GM21786 (cell line): ENCODE results near the gene LDLRAD2.
"Not testable (repeated sequence)": the region's sequence is repeated elsewhere in the genome, so short reads cannot be mapped to it uniquely, and the experiment has no call there.

Source experiments
- ATAC-seq: cut with Tn5 transposase; IDR thresholded peaks from one replicate; pipeline ENCODE4 v1.9.1; 2021; ENCODE audit not compliant: unreplicated experiment

Gene LDLRAD2

DNA sequence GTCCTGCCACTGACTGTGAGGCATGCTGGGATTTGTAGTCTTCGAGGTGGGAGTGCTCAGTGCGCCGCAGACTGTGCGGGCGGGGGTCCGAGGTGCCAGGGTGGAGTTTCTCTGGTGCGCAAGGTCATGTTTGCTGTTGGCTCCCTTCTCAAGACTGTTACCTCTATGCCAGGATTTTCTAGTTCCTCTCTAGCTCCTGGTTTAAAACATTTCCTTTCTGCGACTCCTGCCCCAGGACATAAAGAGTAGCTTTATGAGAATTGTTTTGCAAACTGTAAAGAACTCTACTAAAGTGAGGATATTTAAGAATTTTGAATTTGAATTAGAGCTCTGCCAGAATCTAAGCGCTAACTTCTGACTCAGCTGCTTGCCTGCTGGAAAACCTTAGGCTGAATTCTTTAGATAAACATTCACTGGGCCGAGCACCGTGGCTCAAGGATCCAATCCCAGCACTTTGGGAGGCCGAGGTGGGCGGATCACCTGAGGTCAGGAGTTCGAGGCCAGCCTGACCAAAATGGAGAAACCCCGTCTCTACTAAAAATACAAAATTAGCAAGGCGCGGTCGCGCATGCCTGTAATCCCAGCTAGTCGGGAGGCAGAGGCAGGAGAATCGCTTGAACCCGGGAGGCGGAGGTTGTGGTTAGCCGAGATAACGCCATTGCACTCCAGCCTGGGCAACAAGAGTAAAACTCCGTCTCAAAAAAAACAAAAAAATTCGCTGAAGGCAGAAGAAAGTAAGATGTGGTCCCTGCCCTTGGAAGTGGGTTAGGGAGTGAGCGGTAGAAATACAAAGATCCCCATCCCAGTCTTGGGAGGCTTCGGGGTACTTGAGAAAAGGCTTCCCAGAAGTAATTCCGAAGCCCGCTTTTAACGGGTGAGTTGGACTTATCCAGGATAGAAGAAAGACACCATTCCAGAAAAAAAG lies 28.1 kb upstream of the LDLRAD2 start:
- no peak for ATAC-seq

DNA sequence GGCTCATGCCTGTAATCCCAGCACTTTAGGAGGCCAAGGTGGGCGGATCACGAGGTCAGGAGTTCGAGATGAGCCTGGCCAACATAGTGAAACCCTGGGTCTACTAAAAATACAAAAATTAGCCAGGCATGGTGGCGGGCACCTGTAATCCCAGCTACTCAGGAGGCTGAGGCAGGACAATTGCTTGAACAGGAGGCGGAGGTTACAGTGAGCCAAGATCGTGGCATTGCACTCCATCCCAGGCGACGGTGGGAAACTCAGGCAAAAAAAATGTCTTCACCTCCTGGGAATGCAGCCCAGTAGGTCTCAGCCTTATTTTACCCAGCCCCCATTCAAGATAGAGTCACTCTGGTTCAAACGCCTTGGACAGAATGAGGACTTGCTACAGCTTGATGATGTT lies 26.3 kb upstream of the LDLRAD2 start:
- not testable (repeated sequence) for ATAC-seq

DNA sequence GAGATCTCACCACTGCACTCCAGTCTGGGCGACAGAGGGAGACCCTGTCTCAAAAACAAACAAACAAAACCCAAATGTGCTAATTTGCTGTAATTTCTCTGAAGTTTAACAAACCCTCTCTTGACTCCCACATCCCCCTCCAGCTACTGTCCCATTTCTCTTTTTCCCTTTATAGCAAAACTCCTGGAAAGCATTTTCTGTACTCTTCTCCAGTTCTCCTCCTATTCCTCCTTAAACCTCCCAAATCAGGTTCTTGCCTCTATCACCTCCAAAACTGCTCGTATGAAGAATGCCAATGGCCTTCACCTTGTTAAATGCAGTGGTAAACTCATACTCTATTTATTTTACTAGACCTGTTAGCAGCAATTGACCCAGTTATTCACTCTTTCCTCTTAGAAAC lies 25.4 kb upstream of the LDLRAD2 start:
- no peak for ATAC-seq

DNA sequence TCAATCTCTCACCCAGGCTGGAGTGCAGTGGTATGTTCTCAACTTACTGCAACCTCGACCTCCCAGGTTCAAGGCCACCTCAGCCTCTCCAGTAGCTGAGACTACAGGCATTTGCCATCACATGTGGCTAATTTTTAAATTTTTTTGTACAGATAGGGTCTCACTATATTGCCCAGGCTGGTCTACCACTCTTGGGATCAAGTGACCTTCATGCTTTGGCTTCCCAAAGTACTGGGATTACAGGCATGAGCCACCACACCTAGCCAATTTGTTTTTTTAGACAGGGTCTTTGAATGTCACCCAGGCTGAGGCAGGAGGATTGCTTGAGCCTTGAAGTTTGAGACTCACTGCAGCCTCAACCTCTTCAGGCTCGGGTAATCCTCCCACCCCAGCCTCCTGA lies 19.0 kb upstream of the LDLRAD2 start:
- ATAC-seq: no peak

DNA sequence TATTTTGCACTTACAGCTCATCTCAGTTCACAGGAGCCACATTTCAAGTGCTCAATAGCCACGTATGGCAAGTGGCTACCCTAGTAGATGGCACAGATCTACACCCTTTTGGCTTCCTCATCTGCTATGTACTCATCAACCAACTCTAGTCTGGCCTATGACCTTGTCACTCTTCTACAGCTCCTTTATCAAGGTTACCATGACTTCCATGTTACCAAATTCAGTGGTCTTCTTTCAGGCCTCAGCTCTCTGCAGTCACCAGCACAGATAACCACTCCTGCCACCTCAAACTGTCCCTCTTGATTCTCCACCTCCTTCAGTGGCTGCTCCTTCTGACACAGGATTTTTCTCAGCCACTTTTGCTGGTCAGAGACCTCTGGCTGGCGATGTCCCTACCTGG lies 17.4 kb upstream of the LDLRAD2 start:
- ATAC-seq: no peak

DNA sequence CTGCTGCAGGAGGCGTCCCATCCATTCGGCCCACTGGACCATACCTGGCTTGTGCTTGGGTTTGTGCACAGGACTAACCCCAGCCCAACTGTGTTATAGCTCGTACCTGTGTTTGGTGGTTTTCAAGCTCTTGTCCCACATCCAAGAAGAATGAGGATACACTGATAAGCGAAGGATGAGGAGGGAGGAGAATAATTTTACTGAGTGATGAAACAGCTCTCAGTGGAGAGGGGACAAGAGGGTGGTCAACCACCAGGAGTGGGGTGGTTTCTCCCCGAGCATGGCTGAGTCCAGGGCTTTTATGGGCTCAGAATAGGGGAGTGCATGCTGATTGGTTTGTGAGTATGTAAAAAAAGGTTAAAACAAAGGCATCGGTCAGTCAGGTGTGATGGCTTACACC lies 17.0 kb upstream of the LDLRAD2 start:
- ATAC-seq: no peak

DNA sequence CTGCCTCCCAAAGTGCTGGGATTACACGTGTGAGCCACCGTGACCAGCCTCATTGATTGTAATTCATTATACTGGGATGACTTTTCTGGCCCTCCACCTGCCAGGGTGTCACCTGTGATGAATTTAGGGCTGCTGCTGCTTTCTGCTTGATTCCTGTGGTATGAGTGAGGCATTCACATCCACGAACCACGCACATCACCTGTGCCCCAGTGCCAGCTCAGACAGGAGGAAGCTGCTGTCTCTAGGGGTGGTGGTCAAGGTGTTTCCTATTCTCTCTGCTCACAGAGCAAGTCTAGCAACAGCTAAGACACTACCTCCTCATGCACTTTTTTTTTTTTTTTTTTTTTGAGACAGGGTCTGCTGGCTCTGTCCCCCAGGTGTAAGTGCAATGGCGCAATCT lies 12.3 kb upstream of the LDLRAD2 start:
- no peak for ATAC-seq

DNA sequence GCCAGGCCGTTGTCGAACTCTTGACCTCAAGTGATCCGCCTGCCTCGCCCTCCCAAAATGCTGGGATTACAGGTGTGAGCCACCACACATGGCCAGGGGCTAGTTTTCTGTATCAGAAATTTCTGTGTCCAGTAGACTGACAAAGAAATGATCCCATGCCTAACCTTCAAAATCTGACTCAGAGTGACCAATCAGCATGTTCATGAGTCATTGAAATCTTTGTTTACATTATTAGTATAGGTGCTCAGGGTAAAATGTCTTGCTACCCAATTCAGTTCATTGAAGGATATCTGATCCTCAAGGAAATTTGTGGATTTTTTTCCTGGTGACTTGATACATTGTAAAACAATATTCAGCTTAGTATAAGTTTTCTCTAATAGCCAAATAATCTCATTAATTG lies 11.0 kb upstream of the LDLRAD2 start:
- ATAC-seq: no peak

DNA sequence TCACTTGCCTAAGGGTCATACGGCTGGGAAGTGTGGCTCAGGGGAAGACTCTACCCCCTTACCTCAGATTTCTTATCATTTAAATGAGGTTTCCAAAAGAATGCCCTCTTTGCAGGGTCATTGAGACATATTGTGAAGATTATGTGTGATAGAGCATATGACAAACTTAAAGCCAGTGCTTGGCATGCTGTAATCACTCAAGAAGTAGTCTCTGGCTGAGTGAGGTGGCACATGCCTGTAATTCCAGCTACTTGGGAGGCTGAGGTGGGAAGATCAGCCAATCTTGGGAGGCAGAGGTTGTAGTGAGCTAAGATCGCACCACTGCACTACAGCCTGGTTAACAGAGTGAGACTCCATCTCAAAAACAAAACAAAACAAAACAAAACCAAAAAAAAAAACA lies 7.5 kb upstream of the LDLRAD2 start:
- no peak for ATAC-seq

DNA sequence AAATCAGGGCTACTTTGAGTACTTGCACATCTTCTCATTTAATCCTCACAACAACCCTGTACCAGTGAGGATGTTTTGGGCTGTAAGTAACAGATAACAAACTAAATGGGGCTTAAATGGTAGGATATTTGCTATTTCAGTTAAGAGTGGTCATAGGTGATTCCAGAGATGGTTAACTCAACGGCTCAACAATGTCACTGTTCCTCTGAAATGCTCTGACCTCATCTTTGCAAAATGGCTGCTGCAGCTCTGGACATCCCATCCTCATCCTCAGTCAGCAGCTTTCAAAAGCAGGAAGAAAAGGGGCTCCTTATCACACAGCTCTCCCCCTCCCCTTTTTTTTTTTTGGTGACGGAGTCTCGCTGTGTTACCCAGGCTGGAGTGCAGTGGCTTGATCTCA lies 1.5 kb downstream of the LDLRAD2 start:
- no peak for ATAC-seq

DNA sequence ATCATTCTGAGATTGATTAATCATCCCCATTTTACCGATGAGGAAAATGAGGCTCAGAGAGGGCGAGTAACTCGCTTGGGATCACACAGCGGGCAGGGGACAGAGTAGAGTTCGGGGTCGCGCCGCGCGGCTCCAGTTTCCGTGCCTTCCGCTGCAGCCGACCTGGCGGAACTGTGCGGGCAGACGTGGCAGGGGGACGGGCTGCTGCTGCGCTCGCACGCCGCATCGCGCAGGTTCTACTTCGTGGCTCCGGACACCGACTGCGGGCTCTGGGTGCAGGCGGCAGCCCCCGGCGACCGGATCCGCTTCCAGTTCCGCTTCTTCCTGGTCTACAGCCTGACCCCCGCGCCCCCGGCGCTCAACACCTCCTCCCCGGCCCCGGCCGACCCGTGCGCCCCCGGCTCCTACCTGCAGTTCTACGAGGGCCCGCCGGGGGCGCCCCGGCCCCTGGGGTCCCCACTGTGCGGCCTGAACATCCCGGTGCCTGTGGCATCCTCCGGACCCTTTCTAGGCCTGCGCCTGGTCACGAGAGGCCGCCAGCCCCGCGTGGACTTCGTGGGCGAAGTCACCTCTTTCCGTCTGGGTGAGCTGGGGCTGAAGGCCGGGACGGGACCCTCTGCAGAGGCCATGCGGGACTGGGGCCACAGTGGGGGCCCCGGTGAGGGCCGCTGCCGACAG lies 2.3 kb downstream of the LDLRAD2 start:
- ATAC-seq: no peak

DNA sequence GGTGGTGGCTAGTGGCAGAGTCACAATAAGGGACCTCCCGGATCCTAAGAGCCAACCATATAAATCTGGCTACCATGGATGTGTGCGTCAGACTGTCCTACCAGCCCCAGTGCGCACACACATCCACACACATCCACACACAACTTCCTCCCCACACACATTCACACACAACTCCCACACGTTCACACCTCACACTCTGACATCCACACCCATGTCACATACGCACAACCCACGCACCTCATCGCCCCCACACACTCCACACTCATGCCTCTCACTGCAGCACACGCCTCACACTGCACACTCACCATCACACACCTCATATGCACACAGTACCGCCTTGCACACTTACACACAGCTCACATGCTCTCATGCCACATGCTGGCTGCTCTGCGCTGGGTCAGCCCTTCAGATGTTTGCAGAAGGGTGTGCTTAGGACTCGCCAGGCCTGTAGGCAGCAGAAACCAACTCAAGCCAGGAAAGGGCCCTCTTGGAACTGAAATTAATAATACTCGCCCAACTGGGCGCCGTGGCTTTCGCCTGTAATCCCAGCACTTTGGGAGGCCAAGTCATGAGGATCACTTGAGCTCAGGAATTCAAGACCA lies 3.0 kb downstream of the LDLRAD2 start:
- ATAC-seq: no peak

DNA sequence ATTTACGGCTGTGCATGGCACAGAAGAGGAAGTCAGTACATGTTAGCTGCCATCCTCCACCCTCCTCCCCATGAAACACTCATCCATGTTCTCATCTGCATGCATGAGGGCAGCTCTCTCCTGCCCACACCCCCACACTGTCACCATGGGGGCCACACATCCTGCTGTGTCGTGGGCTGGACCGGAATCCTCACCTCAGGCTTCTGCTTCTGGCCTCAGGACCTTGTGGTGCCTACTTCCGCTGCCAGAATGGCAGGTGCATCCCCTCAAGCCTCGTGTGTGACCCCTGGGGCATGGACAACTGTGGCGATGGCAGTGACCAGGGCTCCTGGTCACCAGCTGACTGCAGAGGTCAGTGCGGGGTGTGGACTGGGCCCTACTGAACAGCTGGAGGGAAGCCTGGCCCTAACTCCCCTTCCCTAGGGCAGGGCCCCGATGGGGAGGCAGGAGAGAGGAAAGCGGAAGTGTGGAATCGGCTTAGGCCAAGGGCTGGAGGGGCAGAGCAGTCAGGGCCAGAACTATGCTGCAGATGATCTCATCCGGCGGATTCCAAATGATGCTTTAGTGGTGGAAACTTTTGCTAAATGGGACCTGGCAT lies 3.8 kb downstream of the LDLRAD2 start:
- no peak for ATAC-seq

DNA sequence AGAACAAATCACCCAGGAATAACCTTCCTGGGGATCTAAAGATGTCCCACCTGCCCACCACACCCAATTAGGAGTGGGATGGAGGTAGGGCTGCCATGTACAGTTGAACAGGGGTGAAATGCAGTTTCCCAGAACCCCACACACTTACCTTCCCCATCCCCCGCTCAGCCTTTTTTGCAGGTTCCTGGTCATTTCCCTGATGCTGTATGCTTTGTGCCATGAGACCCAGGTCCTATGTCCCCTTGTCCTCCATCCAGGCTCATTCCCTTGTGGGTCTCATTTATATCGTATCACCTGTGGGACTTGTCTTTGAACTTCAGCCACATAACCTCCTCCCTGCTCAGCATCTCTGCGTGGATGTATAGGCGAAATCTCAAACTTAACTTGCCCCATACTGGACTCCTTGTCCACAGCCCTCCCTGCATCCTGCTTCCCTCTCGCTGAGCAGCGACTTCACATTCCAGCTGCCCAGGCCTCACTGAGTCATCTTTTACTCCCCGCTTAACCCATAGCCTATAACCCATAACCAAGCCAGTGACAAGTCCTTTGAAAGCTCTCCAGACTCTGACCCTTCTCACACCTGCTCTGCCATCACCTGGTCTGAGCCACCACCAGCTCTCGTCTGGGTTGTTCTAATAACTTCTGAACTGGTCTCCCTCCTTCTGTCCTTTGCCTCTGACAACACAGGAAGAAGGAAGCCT lies 4.7 kb downstream of the LDLRAD2 start:
- no peak for ATAC-seq

DNA sequence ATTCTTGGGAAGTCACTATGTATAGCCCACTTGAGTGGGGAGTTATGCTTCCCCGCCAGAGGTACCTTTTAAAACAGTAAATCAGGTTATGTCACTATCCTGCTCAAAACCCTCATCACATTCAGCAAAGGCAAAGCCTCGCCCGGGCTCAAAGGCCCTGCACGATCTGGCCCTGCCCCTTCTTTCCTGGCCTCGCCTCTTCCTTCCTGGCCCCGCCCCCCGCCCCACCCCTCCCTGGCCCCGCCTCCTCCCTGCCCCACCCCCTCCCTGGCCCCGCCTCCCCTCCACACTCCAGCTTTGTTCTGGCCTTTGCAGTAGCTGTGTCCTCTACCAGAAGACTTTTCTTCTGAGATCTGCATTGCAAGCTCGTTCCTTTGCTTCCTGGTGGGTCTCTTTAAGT lies 6.6 kb downstream of the LDLRAD2 start:
- ATAC-seq: no peak

DNA sequence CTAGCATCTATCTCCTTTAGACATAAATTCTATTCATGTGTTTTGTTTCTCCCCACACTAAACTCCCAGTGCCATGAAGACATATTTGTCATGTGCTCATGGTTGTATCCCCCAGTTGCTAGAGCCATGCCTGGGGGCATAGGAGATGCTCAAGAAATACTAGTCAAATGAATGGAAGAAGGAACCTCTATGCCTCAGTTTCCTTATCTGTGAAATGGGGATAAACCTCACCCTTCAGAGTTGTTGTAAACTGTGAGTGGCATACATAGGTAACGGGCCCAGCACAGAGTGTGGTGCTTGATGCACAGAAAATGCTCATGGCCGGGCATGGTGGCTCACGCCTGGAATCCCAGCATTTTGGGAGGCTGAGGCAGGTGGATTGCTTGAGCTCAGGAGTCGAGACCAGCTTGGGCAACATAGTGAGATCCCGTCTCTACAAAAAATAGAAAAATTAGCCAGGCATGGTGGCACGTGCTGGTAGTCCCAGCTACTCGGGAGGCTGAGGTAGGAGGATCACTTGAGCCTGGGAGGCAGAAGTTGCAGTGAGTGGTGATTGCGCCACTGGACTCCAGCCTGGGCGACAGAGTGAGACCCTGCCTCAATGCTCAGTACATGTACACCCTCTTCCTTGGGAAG lies 8.7 kb downstream of the LDLRAD2 start:
- ATAC-seq: no peak

DNA sequence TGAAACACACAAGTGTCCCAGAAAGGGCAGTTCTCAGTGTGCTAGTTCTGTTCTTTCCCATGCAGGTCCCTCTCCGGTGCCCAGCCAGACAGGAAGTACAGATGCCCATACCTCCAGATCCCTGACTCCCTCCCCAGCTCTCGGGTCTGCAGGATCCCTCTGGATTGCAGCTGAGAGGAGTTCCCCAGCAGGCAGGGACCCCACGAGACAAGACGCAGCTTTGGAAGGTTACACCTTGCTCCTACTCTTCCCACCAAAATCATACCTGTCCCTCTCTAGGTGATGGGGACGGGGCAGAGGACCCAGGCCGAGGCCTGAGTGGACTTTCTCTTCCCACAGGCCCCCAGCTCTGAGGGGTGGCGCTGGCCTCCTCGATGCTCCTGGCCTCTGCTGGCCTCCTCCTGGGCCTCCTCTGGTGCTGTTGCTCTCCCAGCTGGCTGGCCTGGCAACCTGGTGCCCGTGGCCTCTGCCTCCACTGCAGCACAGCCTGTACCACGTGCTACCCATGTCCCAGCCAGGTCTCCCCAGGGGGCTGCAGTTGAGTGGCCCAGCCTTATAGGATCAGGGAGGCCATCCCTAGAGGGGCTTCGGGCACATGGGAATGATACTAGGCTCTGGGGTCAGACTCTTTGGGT lies 9.4 kb downstream of the LDLRAD2 start:
- no peak for ATAC-seq

DNA sequence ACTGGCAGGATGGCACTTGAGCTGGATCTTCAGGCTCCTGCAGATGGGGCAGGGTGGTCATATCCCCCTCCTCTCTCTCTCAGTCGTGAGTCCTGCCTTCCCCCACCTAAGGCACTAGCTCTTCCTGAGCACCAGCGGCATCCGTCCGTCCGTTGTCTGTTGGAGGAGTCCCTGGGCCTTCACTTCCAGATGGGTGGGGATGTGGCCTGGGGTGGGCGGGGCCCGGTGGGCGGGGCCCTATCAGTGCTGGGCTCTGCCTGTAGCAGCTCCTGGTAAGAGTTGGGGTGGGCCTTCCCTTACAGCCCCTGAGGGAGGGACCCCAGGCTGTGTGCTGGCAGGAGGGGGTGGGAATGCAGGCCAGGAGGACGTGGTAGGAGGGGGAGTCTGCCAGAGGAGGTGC lies 10.3 kb downstream of the LDLRAD2 start:
- no peak for ATAC-seq

DNA sequence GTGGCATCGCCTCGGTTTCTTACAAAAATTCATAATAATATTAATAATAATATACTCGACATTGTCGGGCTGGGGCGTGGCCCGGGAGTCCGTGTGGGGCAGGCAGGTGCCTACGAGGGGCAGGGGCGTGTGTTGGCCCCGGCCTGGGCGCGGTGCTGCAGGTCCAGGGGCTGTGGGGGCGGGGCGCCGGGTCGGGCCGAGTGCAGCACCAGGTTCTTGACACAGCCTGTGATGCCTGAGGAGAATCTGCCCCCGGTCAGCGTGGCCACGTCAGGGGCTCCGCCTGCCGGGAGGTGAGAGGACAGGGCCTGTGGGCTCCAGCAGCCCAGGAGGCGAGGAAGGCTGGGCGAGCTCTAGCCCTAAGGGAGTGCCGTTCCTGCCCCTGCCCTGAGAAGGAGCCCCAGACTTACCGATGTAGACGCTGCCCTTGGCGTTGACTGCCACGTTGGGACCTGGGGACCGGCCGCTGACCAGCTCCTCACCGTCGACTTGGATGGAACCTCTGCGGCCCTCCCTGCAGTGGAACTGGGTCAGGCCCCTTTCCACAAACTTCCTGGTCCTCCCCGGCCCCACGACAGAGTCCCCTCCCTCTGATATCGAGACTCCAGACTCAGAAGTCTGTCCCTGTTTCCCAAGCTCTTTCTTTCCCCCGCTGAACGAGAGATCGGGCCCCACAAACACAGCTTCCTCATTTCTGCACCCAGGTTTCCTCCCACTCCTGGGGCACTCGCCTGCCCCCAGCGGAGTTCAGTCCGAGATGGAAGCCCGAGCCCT lies 11.3 kb downstream of the LDLRAD2 start:
- ATAC-seq: no peak
